Endothelial cell of coronary artery (primary cell): ENCODE data around the gene POM121L12. TPM values are rescaled to one million over a fixed set of nuclear protein-coding genes. Genes with fewer than 3 reads are reported as not detected.

Source experiments
- total RNA-seq: library from RNA; depleted of rRNA; stranded (reverse); fragments of >200 nt; gene quantifications from 2 replicates; pipeline ENCODE4 v1.2.3, GENCODE V29; 2014

The POM121L12 gene
- not detected in 2 replicates for total RNA-seq

GRCh38 chr7:53035499-53036412 lies at the start of gene POM121L12:
TSS of gene POM121L12 (plus strand) at chr7:53035633. CDS start at chr7:53035672, 39 bp downstream.

